Gastrocnemius medialis (tissue), 4 donors: ENCODE results near the gene TCERG1L. TPM values are rescaled to one million over a fixed set of nuclear protein-coding genes. Genes with fewer than 3 reads are reported as not detected.

Source experiments
- ATAC-seq, 2 donors: fragments of 150-250 bp; one replicate each; pipeline ENCODE4 v1.9.1; 2016
- DNase-seq, 2 donors: peaks; one replicate each; pipeline ENCODE4 v3.0.0-alpha.2; 2019
- H3K27ac ChIP-seq, 4 donors: fragments of 200-600 bp; sonication (generic); 1 replicate in 1 of 4; 2 replicates in 3 of 4; pipeline ENCODE4 v1.5.1; 2016 to 2018; ENCODE audit warnings: mild to moderate bottlenecking in 2 of 4, moderate library complexity in 1 of 4
- H3K27me3 ChIP-seq, 3 donors: fragments of 200-600 bp; sonication (generic) in 2 of 3; 1 replicate in 1 of 3; 2 replicates in 2 of 3; pipeline versions ENCODE4 v1.5.1 to v1.6.0; 2016 to 2019; ENCODE audit warnings: mild to moderate bottlenecking in 1 of 3, moderate library complexity in 1 of 3
- H3K36me3 ChIP-seq, 2 donors: fragments of 200-600 bp; sonication (generic) in 1 of 2; one replicate each; pipeline ENCODE4 v1.5.1; 2017 to 2018
- H3K4me1 ChIP-seq, 2 donors: fragments of 200-600 bp; sonication (generic) in 1 of 2; one replicate each; pipeline ENCODE4 v1.5.1; 2016 to 2017; ENCODE audit warnings: mild to moderate bottlenecking in 2 of 2
- H3K4me3 ChIP-seq, 4 donors: fragments of 200-600 bp; sonication (generic) in 3 of 4; 1 replicate in 1 of 4; 2 replicates in 3 of 4; pipeline ENCODE4 v1.5.1; 2016 to 2019; ENCODE audit warnings: mild to moderate bottlenecking in 2 of 4
- H3K9me3 ChIP-seq, 3 donors: fragments of 200-600 bp; sonication (generic) in 2 of 3; 1 replicate in 1 of 3; 2 replicates in 2 of 3; pipeline ENCODE4 v1.5.1; 2016 to 2019
- POLR2A ChIP-seq, 2 donors: fragments of 450-650 bp; IDR thresholded peaks; one replicate each; pipeline ENCODE4 v1.6.1; 2017; ENCODE audit warnings: antibody characterized with exemption in 2 of 2, mild to moderate bottlenecking in 2 of 2, moderate library complexity in 2 of 2
- in situ Hi-C, 4 donors: fragments of 200-750 bp; cut with MboI; loops; one replicate each; pipeline versions ENCODE4 v1.15.0 to v1.8.0; 2017; ENCODE audit warnings: low sequenced_read_pairs in 4 of 4
- intact Hi-C: fragments of 100-400 bp; cut with DNase I; formaldehyde crosslinking; loops from one replicate; pipeline ENCODE4 v1.15.1; 2023; ENCODE audit warnings: low total_unique reads
- total RNA-seq, 4 donors: library from RNA; depleted of rRNA; stranded (reverse); fragments of >200 nt; gene quantifications; one replicate each; pipeline versions ENCODE4 v1.1.0 to v1.2.3, GENCODE V29; 2016
- TF ChIP-seq, protein P1 (sequence below), 5 experiments: fragments of 450-650 bp in 3 of 5; fragments of 200-600 bp in 2 of 5; sonication (generic) in 2 of 5; IDR thresholded peaks in 4 of 5; conservative IDR thresholded peaks in 1 of 5; 1 replicate in 4 of 5; 2 replicates in 1 of 5; pipeline ENCODE4 v1.5.1; 2016 to 2019; ENCODE audit warnings: antibody characterized with exemption in 5 of 5, mild to moderate bottlenecking in 3 of 5, moderate library complexity in 3 of 5

TCERG1L gene
- total RNA-seq, 4 donors from 2014 or later, result not detected

DNA sequence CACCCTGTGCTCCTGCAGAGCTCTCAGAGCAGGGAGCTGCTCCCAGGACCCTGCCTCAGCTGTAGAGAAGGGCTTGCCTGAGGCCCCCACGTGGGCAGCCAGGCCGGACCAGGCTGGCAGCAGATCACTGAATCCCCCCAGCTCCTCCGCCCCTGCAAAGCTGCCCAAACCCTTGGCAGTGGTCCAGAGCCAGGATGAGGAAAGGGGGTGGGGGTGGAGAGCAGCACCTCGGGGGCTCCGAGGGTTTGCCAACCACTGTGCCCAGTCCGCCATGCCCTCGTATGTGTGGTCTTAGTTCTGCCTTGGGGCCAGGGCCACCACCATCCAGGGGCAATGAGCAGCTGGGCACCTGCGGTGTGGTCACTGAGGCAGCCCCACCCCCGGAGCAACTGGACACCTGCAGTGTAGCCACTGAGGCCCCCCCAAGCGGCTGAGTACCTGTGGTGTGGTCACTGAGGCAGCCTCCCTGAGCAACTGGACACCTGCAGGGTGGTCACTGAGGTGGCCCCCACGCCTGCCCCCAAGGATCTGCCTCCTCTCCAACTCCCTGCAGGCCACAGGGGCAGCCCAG lies 90.8 kb downstream of the TCERG1L start:
- Histone ChIP-seq H3K36me3 (no peaks in the 10 kb centered on the region), H3K4me3 (no peak overlapping the region), H3K27ac (no peak overlapping the region), H3K9me3 (no peaks in the 10 kb centered on the region), H3K27me3 (peaks cover 0 to 5% (median 0%) of the 10 kb centered on the region in 3 donors), H3K4me1 (no peaks in the 10 kb centered on the region)
- TF ChIP-seq POLR2A (IDR thresholded peaks at IDR 0.05), result no peak
- TF ChIP-seq, protein P1, sequence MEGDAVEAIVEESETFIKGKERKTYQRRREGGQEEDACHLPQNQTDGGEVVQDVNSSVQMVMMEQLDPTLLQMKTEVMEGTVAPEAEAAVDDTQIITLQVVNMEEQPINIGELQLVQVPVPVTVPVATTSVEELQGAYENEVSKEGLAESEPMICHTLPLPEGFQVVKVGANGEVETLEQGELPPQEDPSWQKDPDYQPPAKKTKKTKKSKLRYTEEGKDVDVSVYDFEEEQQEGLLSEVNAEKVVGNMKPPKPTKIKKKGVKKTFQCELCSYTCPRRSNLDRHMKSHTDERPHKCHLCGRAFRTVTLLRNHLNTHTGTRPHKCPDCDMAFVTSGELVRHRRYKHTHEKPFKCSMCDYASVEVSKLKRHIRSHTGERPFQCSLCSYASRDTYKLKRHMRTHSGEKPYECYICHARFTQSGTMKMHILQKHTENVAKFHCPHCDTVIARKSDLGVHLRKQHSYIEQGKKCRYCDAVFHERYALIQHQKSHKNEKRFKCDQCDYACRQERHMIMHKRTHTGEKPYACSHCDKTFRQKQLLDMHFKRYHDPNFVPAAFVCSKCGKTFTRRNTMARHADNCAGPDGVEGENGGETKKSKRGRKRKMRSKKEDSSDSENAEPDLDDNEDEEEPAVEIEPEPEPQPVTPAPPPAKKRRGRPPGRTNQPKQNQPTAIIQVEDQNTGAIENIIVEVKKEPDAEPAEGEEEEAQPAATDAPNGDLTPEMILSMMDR (IDR thresholded peaks at IDR 0.05 in 4 of 5, conservative IDR thresholded peaks at IDR 0.05 in 1 of 5), result no peak
- intact Hi-C loops (no loop called here), in situ Hi-C loops (no loop called here)
- ATAC-seq (no peak), DNase-seq (no peak)

DNA sequence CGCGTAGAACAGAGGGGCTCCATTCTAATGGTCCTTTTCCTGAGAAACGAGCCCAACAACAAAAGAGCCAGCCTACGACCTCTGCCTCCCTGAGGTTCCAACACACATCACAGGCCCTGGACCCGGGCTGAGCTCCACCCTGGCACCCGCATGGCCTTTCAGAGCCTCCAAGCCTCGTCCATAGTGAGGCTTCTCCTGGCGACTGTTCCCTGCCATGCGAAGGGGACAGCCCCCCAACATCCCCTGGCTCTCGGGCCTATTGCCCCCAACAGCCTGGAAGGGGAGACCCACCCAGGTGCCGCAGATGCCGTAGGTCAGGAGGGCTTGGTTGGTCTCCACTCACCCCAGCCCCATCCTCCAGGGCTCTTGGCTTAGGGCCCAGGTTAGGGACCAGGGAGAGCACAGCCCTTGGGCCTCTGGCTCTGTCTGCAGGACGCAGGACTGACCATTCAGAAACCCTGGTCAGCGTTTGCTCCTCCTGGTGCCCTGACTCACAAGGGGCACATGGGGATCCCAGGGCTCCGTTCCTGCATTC lies 91.5 kb downstream of the TCERG1L start:
- TF ChIP-seq, protein P1 (IDR thresholded peaks at IDR 0.05 in 4 of 5, conservative IDR thresholded peaks at IDR 0.05 in 1 of 5), result no peak
- no peak for TF ChIP-seq POLR2A (IDR thresholded peaks at IDR 0.05)
- Histone ChIP-seq H3K4me3 (no peak overlapping the region), H3K4me1 (no peaks in the 10 kb centered on the region), H3K36me3 (no peaks in the 10 kb centered on the region), H3K27ac (no peak overlapping the region), H3K27me3 (peaks cover 0 to 8% (median 0%) of the 10 kb centered on the region in 3 donors), H3K9me3 (no peaks in the 10 kb centered on the region)
- DNase-seq (no peak), ATAC-seq (no peak)
- in situ Hi-C loops, result no loop called here
- intact Hi-C loops, result no loop called here

DNA sequence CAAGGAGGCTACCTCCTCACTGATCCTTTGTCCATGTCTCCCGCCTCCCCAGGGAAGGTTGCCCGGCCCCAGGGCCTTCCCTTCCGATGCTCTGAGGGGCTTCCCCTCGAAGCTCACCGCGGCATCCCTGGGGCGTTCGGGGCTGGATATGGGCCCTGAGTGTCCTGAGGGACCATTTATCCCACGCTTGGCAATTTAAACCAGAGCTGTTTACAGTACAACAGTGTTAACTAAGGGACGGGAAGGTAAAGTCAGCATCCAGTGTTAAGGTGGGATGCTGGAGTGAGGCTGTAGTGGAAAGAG lies 92.0 kb downstream of the TCERG1L start:
- Histone ChIP-seq H3K4me3 (no peak overlapping the region), H3K36me3 (no peaks in the 10 kb centered on the region), H3K27me3 (peaks cover 0 to 8% (median 0%) of the 10 kb centered on the region in 3 donors), H3K9me3 (no peaks in the 10 kb centered on the region), H3K27ac (no peak overlapping the region), H3K4me1 (no peaks in the 10 kb centered on the region)
- intact Hi-C loops (no loop called here), in situ Hi-C loops (no loop called here)
- ATAC-seq (no peak), DNase-seq (no peak)
- TF ChIP-seq, protein P1 (IDR thresholded peaks at IDR 0.05 in 4 of 5, conservative IDR thresholded peaks at IDR 0.05 in 1 of 5), result no peak
- no peak for TF ChIP-seq POLR2A (IDR thresholded peaks at IDR 0.05)

DNA sequence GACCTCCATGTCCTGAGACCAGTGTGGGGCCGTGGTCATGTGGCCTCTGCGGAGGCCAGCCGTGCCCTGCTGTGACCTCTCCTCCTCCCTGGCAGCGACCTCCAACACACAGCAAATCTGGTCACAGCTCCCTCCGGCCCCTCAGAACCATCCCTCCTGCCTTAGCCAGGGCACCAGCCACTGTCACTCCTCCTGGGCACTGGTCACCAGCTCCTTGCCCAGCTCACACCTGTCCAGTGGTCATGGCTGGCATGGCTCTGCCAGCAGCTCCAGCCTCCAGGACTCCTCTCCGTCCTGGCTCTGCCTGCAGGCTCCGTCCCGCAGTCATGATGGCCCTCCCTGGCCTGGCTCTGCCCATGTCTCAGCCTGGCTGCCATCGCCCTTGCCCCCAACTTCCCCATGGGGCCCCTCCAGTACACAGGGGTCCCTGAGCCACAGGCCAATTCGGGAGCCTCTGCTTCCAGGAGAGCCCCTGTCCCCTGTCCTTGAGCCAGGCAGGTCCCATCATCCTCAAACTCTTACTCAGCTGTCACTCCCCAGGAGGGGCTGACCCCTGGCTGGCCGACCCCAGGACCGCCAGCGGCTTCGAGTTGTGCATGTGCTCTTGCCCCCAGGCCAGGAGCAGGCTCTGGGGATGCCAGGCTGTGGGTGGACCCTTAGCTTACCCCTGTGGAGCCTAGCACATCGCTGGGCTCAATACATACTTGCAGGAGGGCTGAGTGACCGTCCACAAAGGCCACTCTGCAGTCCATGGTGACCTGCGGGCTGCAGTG lies 92.5 kb downstream of the TCERG1L start:
- Histone ChIP-seq H3K27me3 (peaks cover 0 to 8% (median 0%) of the 10 kb centered on the region in 3 donors), H3K27ac (no peak overlapping the region), H3K36me3 (no peaks in the 10 kb centered on the region), H3K4me1 (no peaks in the 10 kb centered on the region), H3K4me3 (no peak overlapping the region), H3K9me3 (no peaks in the 10 kb centered on the region)
- in situ Hi-C loops, result no loop called here
- TF ChIP-seq, protein P1 (IDR thresholded peaks at IDR 0.05 in 4 of 5, conservative IDR thresholded peaks at IDR 0.05 in 1 of 5), result no peak
- TF ChIP-seq POLR2A (IDR thresholded peaks at IDR 0.05), result no peak
- no peak for ATAC-seq
- intact Hi-C loops, result no loop called here
- DNase-seq, result no peak
